NB4 (cell line): ENCODE data around the gene ACOXL.

Experiments
- MYC ChIP-seq: IDR thresholded peaks from 2 replicates; pipeline ENCODE4 v1.6.1; 2011; ENCODE audit warnings: low read depth, low read length
- POLR2A ChIP-seq: IDR thresholded peaks from 2 replicates; pipeline ENCODE4 v1.6.1; 2011; ENCODE audit warnings: mild to moderate bottlenecking; ENCODE audit not compliant: insufficient read length; ENCODE audit errors: extremely low read depth
- TF ChIP-seq, protein P1 (sequence below): IDR thresholded peaks from one replicate; pipeline ENCODE4 v1.5.1; 2012; ENCODE audit warnings: low read depth, low read length
- TF ChIP-seq, protein P2 (sequence below): IDR thresholded peaks from 2 replicates; pipeline ENCODE4 v1.6.1; 2011; ENCODE audit warnings: low read depth, low read length

DNA sequence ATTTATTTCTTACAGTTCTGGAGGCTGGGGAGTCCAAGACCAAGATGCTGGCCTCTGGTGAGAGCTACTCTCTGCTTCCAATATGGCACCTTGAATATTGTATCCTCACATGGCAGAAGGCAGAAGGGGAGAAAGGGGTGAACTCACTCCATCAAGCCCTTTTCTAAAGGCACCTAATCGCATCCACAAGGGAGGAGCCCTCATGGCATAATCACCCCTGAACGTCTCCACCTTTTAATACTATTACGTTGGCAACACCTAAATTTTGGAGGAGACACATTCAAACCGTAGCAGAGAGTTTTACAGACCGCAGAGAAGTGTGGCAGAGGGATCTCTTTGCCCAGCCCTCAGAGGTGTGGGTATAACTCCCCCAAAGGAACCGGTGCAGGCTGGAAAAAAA is 245.8 kb downstream of the ACOXL start:
- TF ChIP-seq, protein P1, sequence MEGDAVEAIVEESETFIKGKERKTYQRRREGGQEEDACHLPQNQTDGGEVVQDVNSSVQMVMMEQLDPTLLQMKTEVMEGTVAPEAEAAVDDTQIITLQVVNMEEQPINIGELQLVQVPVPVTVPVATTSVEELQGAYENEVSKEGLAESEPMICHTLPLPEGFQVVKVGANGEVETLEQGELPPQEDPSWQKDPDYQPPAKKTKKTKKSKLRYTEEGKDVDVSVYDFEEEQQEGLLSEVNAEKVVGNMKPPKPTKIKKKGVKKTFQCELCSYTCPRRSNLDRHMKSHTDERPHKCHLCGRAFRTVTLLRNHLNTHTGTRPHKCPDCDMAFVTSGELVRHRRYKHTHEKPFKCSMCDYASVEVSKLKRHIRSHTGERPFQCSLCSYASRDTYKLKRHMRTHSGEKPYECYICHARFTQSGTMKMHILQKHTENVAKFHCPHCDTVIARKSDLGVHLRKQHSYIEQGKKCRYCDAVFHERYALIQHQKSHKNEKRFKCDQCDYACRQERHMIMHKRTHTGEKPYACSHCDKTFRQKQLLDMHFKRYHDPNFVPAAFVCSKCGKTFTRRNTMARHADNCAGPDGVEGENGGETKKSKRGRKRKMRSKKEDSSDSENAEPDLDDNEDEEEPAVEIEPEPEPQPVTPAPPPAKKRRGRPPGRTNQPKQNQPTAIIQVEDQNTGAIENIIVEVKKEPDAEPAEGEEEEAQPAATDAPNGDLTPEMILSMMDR = no peak
- TF ChIP-seq POLR2A (no peak), MYC (no peak)
- TF ChIP-seq, protein P2, sequence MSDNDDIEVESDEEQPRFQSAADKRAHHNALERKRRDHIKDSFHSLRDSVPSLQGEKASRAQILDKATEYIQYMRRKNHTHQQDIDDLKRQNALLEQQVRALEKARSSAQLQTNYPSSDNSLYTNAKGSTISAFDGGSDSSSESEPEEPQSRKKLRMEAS = no peak
